Liver (tissue), 3 donors: Measurements from ENCODE around the gene PAQR7.

Experiments used
- FOXA1 ChIP-seq: IDR thresholded peaks from 2 replicates; pipeline ENCODE4 v1.6.1; 2016; ENCODE audit warnings: antibody characterized with exemption
- GABPA ChIP-seq, 2 donors: IDR thresholded peaks in 1 of 2; conservative IDR thresholded peaks in 1 of 2; 2 replicates each; pipeline ENCODE4 v1.6.1; 2016; ENCODE audit warnings: antibody characterized with exemption in 2 of 2, mild to moderate bottlenecking in 1 of 2, moderate library complexity in 1 of 2
- JUND ChIP-seq, 2 donors: IDR thresholded peaks; 2 replicates each; pipeline ENCODE4 v1.6.1; 2016; ENCODE audit warnings: antibody characterized with exemption in 2 of 2
- RAD21 ChIP-seq, 2 donors: IDR thresholded peaks; 2 replicates each; pipeline ENCODE4 v1.6.1; 2016; ENCODE audit warnings: antibody characterized with exemption in 2 of 2, mild to moderate bottlenecking in 2 of 2
- RXRA ChIP-seq, 2 donors: IDR thresholded peaks; 2 replicates each; pipeline ENCODE4 v1.6.1; 2017 to 2018; ENCODE audit warnings: antibody characterized with exemption in 2 of 2, mild to moderate bottlenecking in 1 of 2
- SP1 ChIP-seq: IDR thresholded peaks from 2 replicates; pipeline ENCODE4 v1.6.1; 2018; ENCODE audit warnings: antibody characterized with exemption, mild to moderate bottlenecking
- TAF1 ChIP-seq: conservative IDR thresholded peaks from 2 replicates; pipeline ENCODE4 v1.6.1; 2016; ENCODE audit warnings: antibody characterized with exemption, mild to moderate bottlenecking
- YY1 ChIP-seq: IDR thresholded peaks from 2 replicates; pipeline ENCODE4 v1.6.1; 2016; ENCODE audit warnings: antibody characterized with exemption, mild to moderate bottlenecking
- TF ChIP-seq, protein P1 (sequence below): fragments of 150-350 bp; IDR thresholded peaks from 2 replicates; pipeline ENCODE4 v1.5.1; 2017; ENCODE audit warnings: improper control_type of control experiment, low read depth, low read length; ENCODE audit not compliant: missing input control
- TF ChIP-seq, protein P2 (sequence below): IDR thresholded peaks from 2 replicates; pipeline ENCODE4 v1.6.1; 2016; ENCODE audit warnings: antibody characterized with exemption, mild to moderate bottlenecking
- TF ChIP-seq, protein P3 (sequence below): IDR thresholded peaks from 2 replicates; pipeline ENCODE4 v1.6.1; 2016; ENCODE audit warnings: antibody characterized with exemption
- TF ChIP-seq, protein P4 (sequence below): IDR thresholded peaks from 2 replicates; pipeline ENCODE4 v1.6.1; 2016; ENCODE audit warnings: antibody characterized with exemption
- donor health status: healthy.
- donor health status: healthy.

DNA sequence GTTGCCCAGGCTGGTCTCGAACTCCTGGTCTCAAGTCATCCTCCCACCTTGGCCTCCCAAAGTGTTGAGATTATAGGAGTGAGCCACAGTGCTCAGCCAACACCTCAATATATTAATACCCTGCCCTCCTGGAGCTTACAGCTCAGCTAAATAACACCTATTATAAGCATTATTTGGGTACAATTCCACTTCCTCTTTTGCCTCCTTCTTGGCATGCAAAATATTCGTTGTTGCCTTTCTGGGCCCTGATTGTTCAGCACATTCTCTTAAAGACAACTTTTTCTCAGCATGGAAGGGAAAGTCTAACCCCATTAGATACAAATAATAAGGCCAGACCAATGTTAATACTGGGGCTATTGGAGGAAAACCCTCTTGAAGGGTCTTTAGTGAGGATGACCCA, 2.8 kb downstream of the PAQR7 start:
- TF ChIP-seq, protein P1, sequence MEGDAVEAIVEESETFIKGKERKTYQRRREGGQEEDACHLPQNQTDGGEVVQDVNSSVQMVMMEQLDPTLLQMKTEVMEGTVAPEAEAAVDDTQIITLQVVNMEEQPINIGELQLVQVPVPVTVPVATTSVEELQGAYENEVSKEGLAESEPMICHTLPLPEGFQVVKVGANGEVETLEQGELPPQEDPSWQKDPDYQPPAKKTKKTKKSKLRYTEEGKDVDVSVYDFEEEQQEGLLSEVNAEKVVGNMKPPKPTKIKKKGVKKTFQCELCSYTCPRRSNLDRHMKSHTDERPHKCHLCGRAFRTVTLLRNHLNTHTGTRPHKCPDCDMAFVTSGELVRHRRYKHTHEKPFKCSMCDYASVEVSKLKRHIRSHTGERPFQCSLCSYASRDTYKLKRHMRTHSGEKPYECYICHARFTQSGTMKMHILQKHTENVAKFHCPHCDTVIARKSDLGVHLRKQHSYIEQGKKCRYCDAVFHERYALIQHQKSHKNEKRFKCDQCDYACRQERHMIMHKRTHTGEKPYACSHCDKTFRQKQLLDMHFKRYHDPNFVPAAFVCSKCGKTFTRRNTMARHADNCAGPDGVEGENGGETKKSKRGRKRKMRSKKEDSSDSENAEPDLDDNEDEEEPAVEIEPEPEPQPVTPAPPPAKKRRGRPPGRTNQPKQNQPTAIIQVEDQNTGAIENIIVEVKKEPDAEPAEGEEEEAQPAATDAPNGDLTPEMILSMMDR: no peak
- TF ChIP-seq, protein P2, sequence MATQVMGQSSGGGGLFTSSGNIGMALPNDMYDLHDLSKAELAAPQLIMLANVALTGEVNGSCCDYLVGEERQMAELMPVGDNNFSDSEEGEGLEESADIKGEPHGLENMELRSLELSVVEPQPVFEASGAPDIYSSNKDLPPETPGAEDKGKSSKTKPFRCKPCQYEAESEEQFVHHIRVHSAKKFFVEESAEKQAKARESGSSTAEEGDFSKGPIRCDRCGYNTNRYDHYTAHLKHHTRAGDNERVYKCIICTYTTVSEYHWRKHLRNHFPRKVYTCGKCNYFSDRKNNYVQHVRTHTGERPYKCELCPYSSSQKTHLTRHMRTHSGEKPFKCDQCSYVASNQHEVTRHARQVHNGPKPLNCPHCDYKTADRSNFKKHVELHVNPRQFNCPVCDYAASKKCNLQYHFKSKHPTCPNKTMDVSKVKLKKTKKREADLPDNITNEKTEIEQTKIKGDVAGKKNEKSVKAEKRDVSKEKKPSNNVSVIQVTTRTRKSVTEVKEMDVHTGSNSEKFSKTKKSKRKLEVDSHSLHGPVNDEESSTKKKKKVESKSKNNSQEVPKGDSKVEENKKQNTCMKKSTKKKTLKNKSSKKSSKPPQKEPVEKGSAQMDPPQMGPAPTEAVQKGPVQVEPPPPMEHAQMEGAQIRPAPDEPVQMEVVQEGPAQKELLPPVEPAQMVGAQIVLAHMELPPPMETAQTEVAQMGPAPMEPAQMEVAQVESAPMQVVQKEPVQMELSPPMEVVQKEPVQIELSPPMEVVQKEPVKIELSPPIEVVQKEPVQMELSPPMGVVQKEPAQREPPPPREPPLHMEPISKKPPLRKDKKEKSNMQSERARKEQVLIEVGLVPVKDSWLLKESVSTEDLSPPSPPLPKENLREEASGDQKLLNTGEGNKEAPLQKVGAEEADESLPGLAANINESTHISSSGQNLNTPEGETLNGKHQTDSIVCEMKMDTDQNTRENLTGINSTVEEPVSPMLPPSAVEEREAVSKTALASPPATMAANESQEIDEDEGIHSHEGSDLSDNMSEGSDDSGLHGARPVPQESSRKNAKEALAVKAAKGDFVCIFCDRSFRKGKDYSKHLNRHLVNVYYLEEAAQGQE: no peak
- TF ChIP-seq JUND (IDR thresholded peaks at IDR 0.05) (no peak), TAF1 (no peak), FOXA1 (no peak), RXRA (IDR thresholded peaks at IDR 0.05) (no peak), YY1 (no peak), RAD21 (IDR thresholded peaks at IDR 0.05) (no peak), SP1 (no peak), GABPA (IDR thresholded peaks at IDR 0.05 in 1 of 2, conservative IDR thresholded peaks at IDR 0.05 in 1 of 2) (no peak)
- TF ChIP-seq, protein P3, sequence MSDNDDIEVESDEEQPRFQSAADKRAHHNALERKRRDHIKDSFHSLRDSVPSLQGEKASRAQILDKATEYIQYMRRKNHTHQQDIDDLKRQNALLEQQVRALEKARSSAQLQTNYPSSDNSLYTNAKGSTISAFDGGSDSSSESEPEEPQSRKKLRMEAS: no peak
- TF ChIP-seq, protein P4, sequence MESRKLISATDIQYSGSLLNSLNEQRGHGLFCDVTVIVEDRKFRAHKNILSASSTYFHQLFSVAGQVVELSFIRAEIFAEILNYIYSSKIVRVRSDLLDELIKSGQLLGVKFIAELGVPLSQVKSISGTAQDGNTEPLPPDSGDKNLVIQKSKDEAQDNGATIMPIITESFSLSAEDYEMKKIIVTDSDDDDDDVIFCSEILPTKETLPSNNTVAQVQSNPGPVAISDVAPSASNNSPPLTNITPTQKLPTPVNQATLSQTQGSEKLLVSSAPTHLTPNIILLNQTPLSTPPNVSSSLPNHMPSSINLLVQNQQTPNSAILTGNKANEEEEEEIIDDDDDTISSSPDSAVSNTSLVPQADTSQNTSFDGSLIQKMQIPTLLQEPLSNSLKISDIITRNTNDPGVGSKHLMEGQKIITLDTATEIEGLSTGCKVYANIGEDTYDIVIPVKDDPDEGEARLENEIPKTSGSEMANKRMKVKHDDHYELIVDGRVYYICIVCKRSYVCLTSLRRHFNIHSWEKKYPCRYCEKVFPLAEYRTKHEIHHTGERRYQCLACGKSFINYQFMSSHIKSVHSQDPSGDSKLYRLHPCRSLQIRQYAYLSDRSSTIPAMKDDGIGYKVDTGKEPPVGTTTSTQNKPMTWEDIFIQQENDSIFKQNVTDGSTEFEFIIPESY: no peak
